HepG2 (cell line): ENCODE measurements around the gene RNF213. TPM values are rescaled to one million over a fixed set of nuclear protein-coding genes. Genes with fewer than 3 reads are reported as not detected.

Experiments used
- ATAC-seq: fragments of 200-7000 bp; cut with Tn5 transposase; 3 replicates; pipeline ENCODE4 v1.9.1; 2020; ENCODE audit warnings: mild to moderate bottlenecking, moderate library complexity
- BruUV-seq: library from RNA; stranded (reverse); fragments of 400-500 nt; replicated peaks from 2 replicates; lab custom pipeline; 2021; lab: Mats Ljungman, UMichigan
- CTCF ChIA-PET: fragments of 300-600 bp; formaldehyde crosslinking; extraction: SDS; loops from one replicate; lab custom pipeline; 2021; ENCODE audit warnings: low total read pairs, inconsistent platforms, low intra/inter-chr PET ratio; lab: Yijun Ruan, JAX
- POLR2A ChIA-PET: fragments of 350-600 bp; sonication (Branson Sonifier 250); formaldehyde crosslinking; loops from one replicate; lab custom pipeline; 2020; ENCODE audit warnings: antibody characterized with exemption, inconsistent platforms; lab: Yijun Ruan, JAX
- DNase-seq: peaks from one replicate; pipeline ENCODE4 v3.0.0-alpha.2; 2015; ENCODE audit warnings: low spot score
- FAIRE-seq: peaks from 3 replicates; lab custom pipeline; 2011; peaks lifted over from hg19 to GRCh38; lab: Jason Lieb, UNC
- H2AFZ ChIP-seq: one replicate; pipeline ENCODE4 v1.6.1; 2011; ENCODE audit warnings: low read length, inconsistent platforms
- H3K27ac ChIP-seq: fragments of 300-600 bp; 3 replicates; pipeline ENCODE4 v1.8.0; 2011; ENCODE audit warnings: mixed run types, mild to moderate bottlenecking, mixed read lengths, low read length, inconsistent platforms; ENCODE audit not compliant: insufficient read depth; ENCODE audit errors: extremely low read length
- H3K27me3 ChIP-seq, 2 experiments: fragments of 200-600 bp in 1 of 2; 2 replicates in 1 of 2; 3 replicates in 1 of 2; pipeline versions ENCODE4 v1.6.0 to v1.8.0; 2011; ENCODE audit warnings: low read length in 2 of 2, mild to moderate bottlenecking in 2 of 2, moderate library complexity in 2 of 2, inconsistent platforms in 1 of 2; ENCODE audit not compliant: insufficient read depth in 2 of 2, control insufficient read depth in 1 of 2
- H3K36me3 ChIP-seq, 2 experiments: fragments of 200-600 bp in 1 of 2; replicated peaks in 1 of 2; 2 replicates in 1 of 2; 3 replicates in 1 of 2; pipeline versions ENCODE4 v1.5.1 to v1.8.0; 2011; ENCODE audit warnings: low read length in 2 of 2, inconsistent platforms in 1 of 2; ENCODE audit not compliant: insufficient read depth in 2 of 2, control insufficient read depth in 1 of 2
- H3K4me1 ChIP-seq: 2 replicates; pipeline ENCODE4 v1.5.1; 2012; ENCODE audit warnings: low read length, inconsistent platforms; ENCODE audit not compliant: insufficient read depth
- H3K4me2 ChIP-seq: 2 replicates; pipeline ENCODE4 v1.6.0; 2011; ENCODE audit warnings: low read depth, low read length, inconsistent platforms
- H3K4me3 ChIP-seq, 3 experiments: fragments of 200-600 bp in 1 of 3; sonication (generic), shearing (Covaris generic) in 1 of 3; replicated peaks in 1 of 3; 2 replicates each; pipeline ENCODE4 v1.5.1; 2011 to 2016; ENCODE audit warnings: low read length in 3 of 3, inconsistent platforms in 2 of 3, low read depth in 2 of 3, mild to moderate bottlenecking in 2 of 3, control low read depth in 1 of 3, mixed read lengths in 1 of 3; ENCODE audit not compliant: insufficient read depth in 1 of 3
- H3K79me2 ChIP-seq: one replicate; pipeline ENCODE4 v1.6.1; 2011; ENCODE audit warnings: low read length, inconsistent platforms; ENCODE audit not compliant: insufficient read depth
- H3K9ac ChIP-seq: 2 replicates; pipeline ENCODE4 v1.6.0; 2011; ENCODE audit warnings: mild to moderate bottlenecking, low read depth, low read length, inconsistent platforms; ENCODE audit not compliant: insufficient read depth
- H3K9me3 ChIP-seq: 2 replicates; pipeline ENCODE4 v1.5.1; 2012; ENCODE audit warnings: mild to moderate bottlenecking, low read length
- H4K20me1 ChIP-seq: 2 replicates; pipeline ENCODE4 v1.6.0; 2011; ENCODE audit warnings: inconsistent platforms, mild to moderate bottlenecking, low read length, moderate library complexity; ENCODE audit not compliant: insufficient read depth
- ISL2 ChIP-seq: sonication (generic); formaldehyde crosslinking; IDR thresholded peaks from 2 replicates; pipeline ENCODE4 v1.5.0; 2020; ENCODE audit warnings: missing genetic modification reagents
- MED13 ChIP-seq: sonication (generic); formaldehyde crosslinking; IDR thresholded peaks from 2 replicates; pipeline ENCODE4 v1.5.0; 2020; ENCODE audit warnings: missing genetic modification reagents
- PREB ChIP-seq: sonication (generic); formaldehyde crosslinking; IDR thresholded peaks from 2 replicates; pipeline ENCODE4 v1.4.0; 2020; ENCODE audit warnings: missing genetic modification reagents
- SAP130 ChIP-seq: IDR thresholded peaks from 2 replicates; pipeline ENCODE4 v1.6.1; 2016; ENCODE audit warnings: low read depth
- TBX2 ChIP-seq: sonication (generic); formaldehyde crosslinking; IDR thresholded peaks from 2 replicates; pipeline ENCODE4 v1.5.0; 2020; ENCODE audit warnings: missing genetic modification reagents, mild to moderate bottlenecking, borderline replicate concordance
- ZBTB25 ChIP-seq: IDR thresholded peaks from 2 replicates; pipeline ENCODE4 v1.6.1; 2018; ENCODE audit warnings: missing genetic modification reagents
- ZFY ChIP-seq: sonication (generic); formaldehyde crosslinking; IDR thresholded peaks from 2 replicates; pipeline ENCODE4 v1.4.0; 2020; ENCODE audit warnings: missing genetic modification reagents
- ZNF205 ChIP-seq: IDR thresholded peaks from 2 replicates; pipeline ENCODE4 v1.6.1; 2018; ENCODE audit warnings: missing biosample characterization, missing genetic modification reagents
- ZNF207 ChIP-seq: fragments of 450-650 bp; IDR thresholded peaks from 2 replicates; pipeline ENCODE4 v1.6.1; 2016; ENCODE audit warnings: antibody characterized with exemption, borderline replicate concordance
- ZNF274 ChIP-seq: sonication (generic); formaldehyde crosslinking; IDR thresholded peaks from 2 replicates; pipeline ENCODE4 v1.5.1; 2020; ENCODE audit warnings: mild to moderate bottlenecking, missing genetic modification reagents
- ZNF317 ChIP-seq: sonication (generic); formaldehyde crosslinking; IDR thresholded peaks from 2 replicates; pipeline ENCODE4 v1.5.0; 2020; ENCODE audit warnings: mild to moderate bottlenecking, missing genetic modification reagents
- ZNF543 ChIP-seq: sonication (generic); formaldehyde crosslinking; IDR thresholded peaks from 2 replicates; pipeline ENCODE4 v1.4.0; 2020; ENCODE audit warnings: mild to moderate bottlenecking, missing genetic modification reagents
- ZNF619 ChIP-seq: sonication (generic); formaldehyde crosslinking; IDR thresholded peaks from 2 replicates; pipeline ENCODE4 v1.4.0; 2020; ENCODE audit warnings: mild to moderate bottlenecking, missing genetic modification reagents
- ZNF773 ChIP-seq: sonication (generic); formaldehyde crosslinking; IDR thresholded peaks from 2 replicates; pipeline ENCODE4 v1.4.0; 2020; ENCODE audit warnings: missing genetic modification reagents, borderline replicate concordance
- ZNF782 ChIP-seq: sonication (generic); formaldehyde crosslinking; IDR thresholded peaks from 2 replicates; pipeline ENCODE4 v1.4.0; 2020; ENCODE audit warnings: missing genetic modification reagents, mild to moderate bottlenecking, borderline replicate concordance
- ZUFSP ChIP-seq: sonication (generic); formaldehyde crosslinking; IDR thresholded peaks from 2 replicates; pipeline ENCODE4 v1.9.0; 2021; ENCODE audit warnings: missing genetic modification reagents, mild to moderate bottlenecking, borderline replicate concordance
- WGBS: methylation state at CpG from one replicate; pipeline ENCODE4 v1.1.6; 2017; ENCODE audit warnings: low lambda C conversion rate; 5-methylcytosine and 5-hydroxymethylcytosine counted together
- in situ Hi-C: cut with HindIII; loops from 2 replicates; pipeline ENCODE4 v1.10.0; 2017; ENCODE audit warnings: low pct_unique_long_range_greater_than_20kb; ENCODE audit not compliant: extremely low pct_ligation_motif_present
- intact Hi-C: fragments of 100-400 bp; cut with micrococcal nuclease; formaldehyde crosslinking; loops from one replicate; pipeline ENCODE4 v1.10.0; 2022; ENCODE audit not compliant: unreplicated experiment
- polyA plus RNA-seq, 8 experiments: library from polyadenylated mRNA; depleted of rRNA in 3 of 8; stranded (reverse) in 7 of 8; unstranded in 1 of 8; fragments of >200 nt; fragmentation: Illumina TruSeq in 4 of 8; extraction: Trizol in 4 of 8; gene quantifications; 2 replicates each; pipeline versions ENCODE4 v1.2.1 to v1.2.3, GENCODE V29; 2011 to 2016; ENCODE audit warnings: low read depth in 4 of 8, missing spikeins in 1 of 8, mixed read lengths in 1 of 8; ENCODE audit not compliant: insufficient read depth in 1 of 8
- total RNA-seq, 5 experiments: library from RNA; depleted of rRNA; stranded (reverse); fragments of >200 nt; fragmentation: Illumina TruSeq; extraction: Trizol; gene quantifications; 2 replicates each; pipeline ENCODE4 v1.2.3, GENCODE V29; 2016; ENCODE audit warnings: low read depth in 1 of 5

Gene RNF213
- total and polyA plus RNA-seq, 2 of the 13 experiments (the other 11 are each of a cell fraction or from before 2014, with no cell fraction given): 38.6 to 38.7 TPM

GRCh38 chr17:80429356-80430275 lies 169.0 kb downstream of the RNF213 start:
- H3K9me3 ChIP-seq: no peaks in the 10 kb centered on the region
- no peaks in the 10 kb centered on the region for H3K36me3 ChIP-seq
- POLR2A ChIA-PET: no interaction called here
- intact Hi-C loops: loop anchor here (5.0 kb wide), 2 partner anchors 223 to 548 kb away; no protein-coding TSS in a partner anchor
- CTCF ChIA-PET: interaction anchor here (5.9 kb wide), 1 partner anchor 146 kb away, joined by 114 read pairs; no protein-coding TSS in a partner anchor
- H3K4me1 ChIP-seq: no peaks in the 10 kb centered on the region
- no peak overlapping the region for H3K4me2 ChIP-seq
- no peaks in the 10 kb centered on the region for H3K79me2 ChIP-seq
- ATAC-seq: no peak
- H3K4me3 ChIP-seq: no peak overlapping the region
- TF ChIP-seq ZNF782 (CRISPR knock-in tag) (no peak), ZNF274 (CRISPR knock-in tag) (no peak), ZBTB25 (CRISPR knock-in tag) (no peak), ZNF543 (no peak), ISL2 (CRISPR knock-in tag) (no peak), MED13 (CRISPR knock-in tag) (no peak), TBX2 (no peak), ZNF773 (CRISPR knock-in tag) (no peak), SAP130 (CRISPR knock-in tag) (no peak), ZNF207 (no peak), ZFY (CRISPR knock-in tag) (no peak), ZNF205 (no peak), ZUFSP (no peak), ZNF317 (CRISPR knock-in tag) (no peak), ZNF619 (no peak), PREB (CRISPR knock-in tag) (no peak)
- no peak for FAIRE-seq
- H3K9ac ChIP-seq: no peak overlapping the region
- 83% methylated on average over 17 of the region's 33 CpGs for WGBS
- no peak overlapping the region for H2AFZ ChIP-seq
- no peak for DNase-seq
- in situ Hi-C loops: loop anchor here (5.0 kb wide), 3 partner anchors 78 to 553 kb away; no protein-coding TSS in a partner anchor
- H4K20me1 ChIP-seq: no peaks in the 10 kb centered on the region; the same call in 1 of the 2 replicates
- no peak overlapping the region for H3K27ac ChIP-seq
- H3K27me3 ChIP-seq: no peaks in the 10 kb centered on the region
- no TSS peak for BruUV-seq
